KG1 (cell line): ENCODE data around the gene MGLL.
"Not testable (repeated sequence)": the region's sequence is repeated elsewhere in the genome, so short reads cannot be mapped to it uniquely, and the experiment has no call there.

Experiments used
- DNase-seq: peaks from one replicate; lab custom pipeline; 2025; lab: John Stamatoyannopoulos, UW

The MGLL gene

GRCh38 chr3:127673191-127674100, 148.9 kb downstream of the MGLL start:
- DNase-seq, result no peak

- DNase-seq, result peak; percentile 66
Observed at GRCh38 chr3:127672429-127673190, 149.7 kb downstream of the MGLL start, which contains the start of gene ABTB1. ABTB1 (plus strand) TSS chr3:127672952; CDS start chr3:127673026, 74 bp downstream.

- no peak for DNase-seq
Observed at GRCh38 chr3:127671523-127672428, 150.5 kb downstream of the MGLL start.

- DNase-seq, result no peak
Observed at GRCh38 chr3:127670761-127671522, 151.4 kb downstream of the MGLL start.

GRCh38 chr3:127670229-127670559, 152.1 kb downstream of the MGLL start:
- DNase-seq, result no peak

GRCh38 chr3:127669541-127670228, 152.6 kb downstream of the MGLL start:
- DNase-seq, result no peak

- no peak for DNase-seq
Observed at GRCh38 chr3:127668906-127669305, 153.4 kb downstream of the MGLL start.

- no peak for DNase-seq
Observed at GRCh38 chr3:127667119-127667681, 155.1 kb downstream of the MGLL start.

- no peak for DNase-seq
Observed at GRCh38 chr3:127666676-127667075, 155.6 kb downstream of the MGLL start.

GRCh38 chr3:127665586-127665985, 156.7 kb downstream of the MGLL start:
- no peak for DNase-seq

GRCh38 chr3:127665165-127665564, 157.2 kb downstream of the MGLL start:
- DNase-seq, result no peak

- DNase-seq, result no peak
Observed at GRCh38 chr3:127663151-127663550, 159.2 kb downstream of the MGLL start.

- no peak for DNase-seq
Observed at GRCh38 chr3:127662001-127662469, 160.3 kb downstream of the MGLL start.

- no peak for DNase-seq
Observed at GRCh38 chr3:127661600-127661999, 160.7 kb downstream of the MGLL start.

GRCh38 chr3:127660621-127661251, 161.6 kb downstream of the MGLL start:
- DNase-seq, result no peak

GRCh38 chr3:127658234-127658633, 164.1 kb downstream of the MGLL start:
- DNase-seq, result no peak

GRCh38 chr3:127656906-127657305, 165.4 kb downstream of the MGLL start:
- no peak for DNase-seq

GRCh38 chr3:127655641-127656040, 166.7 kb downstream of the MGLL start:
- DNase-seq, result no peak

- not testable (repeated sequence) for DNase-seq
Observed at GRCh38 chr3:127654993-127655392, 167.3 kb downstream of the MGLL start.

- DNase-seq, result no peak
Observed at GRCh38 chr3:127654374-127654773, 167.9 kb downstream of the MGLL start.
